GM12878 (cell line): ENCODE measurements around the gene MRTFA.

Source experiments
- CEBPB ChIP-seq, 2 experiments: fragments of 150-350 bp in 1 of 2; IDR thresholded peaks; 2 replicates each; pipeline ENCODE4 v1.6.1; 2012 to 2014; ENCODE audit warnings: low read depth in 2 of 2, low read length in 2 of 2, borderline replicate concordance in 1 of 2, inconsistent platforms in 1 of 2
- GABPA ChIP-seq: IDR thresholded peaks from 2 replicates; pipeline ENCODE4 v1.6.1; 2014; ENCODE audit warnings: antibody characterized with exemption, low read depth, mild to moderate bottlenecking, inconsistent platforms
- MEF2A ChIP-seq: IDR thresholded peaks from 2 replicates; pipeline ENCODE4 v1.6.1; 2011; ENCODE audit warnings: low read depth, mild to moderate bottlenecking, low read length, moderate library complexity; ENCODE audit not compliant: insufficient read depth
- POLR2A ChIP-seq: IDR thresholded peaks from 2 replicates; pipeline ENCODE4 v1.6.1; 2011; ENCODE audit warnings: low read depth, mild to moderate bottlenecking, low read length
- RAD21 ChIP-seq: IDR thresholded peaks from 2 replicates; pipeline ENCODE4 v1.6.1; 2011; ENCODE audit warnings: mild to moderate bottlenecking, low read depth, low read length, moderate library complexity; ENCODE audit not compliant: insufficient read depth
- SMAD1 ChIP-seq: fragments of 450-650 bp; IDR thresholded peaks from 2 replicates; pipeline ENCODE4 v1.6.1; 2018; ENCODE audit warnings: mild to moderate bottlenecking, low read depth; ENCODE audit not compliant: partially characterized antibody
- YBX1 ChIP-seq: fragments of 450-650 bp; IDR thresholded peaks from 2 replicates; pipeline ENCODE4 v1.6.1; 2016; ENCODE audit warnings: antibody characterized with exemption
- YY1 ChIP-seq: IDR thresholded peaks from 2 replicates; pipeline ENCODE4 v1.6.1; 2011; ENCODE audit warnings: low read depth, mild to moderate bottlenecking, low read length
- ZNF217 ChIP-seq: fragments of 450-650 bp; IDR thresholded peaks from 2 replicates; pipeline ENCODE4 v1.6.1; 2017; ENCODE audit warnings: antibody characterized with exemption, mild to moderate bottlenecking
- TF ChIP-seq, protein P1 (sequence below), 3 experiments: IDR thresholded peaks in 2 of 3; conservative IDR thresholded peaks in 1 of 3; 2 replicates each; pipeline ENCODE4 v1.5.1; 2011; ENCODE audit warnings: low read depth in 3 of 3, low read length in 3 of 3, mild to moderate bottlenecking in 3 of 3, control low read depth in 2 of 3, moderate library complexity in 2 of 3, inconsistent platforms in 1 of 3, mixed read lengths in 1 of 3; ENCODE audit not compliant: control insufficient read depth in 2 of 3, insufficient read depth in 1 of 3; ENCODE audit errors: extremely low read depth in 1 of 3
- TF ChIP-seq, protein P2 (sequence below): fragments of 450-650 bp; IDR thresholded peaks from 2 replicates; pipeline ENCODE4 v1.6.1; 2017; ENCODE audit warnings: mild to moderate bottlenecking
- TF ChIP-seq, protein P3 (sequence below): fragments of 450-650 bp; IDR thresholded peaks from 2 replicates; pipeline ENCODE4 v1.6.1; 2014; ENCODE audit warnings: mild to moderate bottlenecking
- TF ChIP-seq, protein P4 (sequence below): IDR thresholded peaks from 2 replicates; pipeline ENCODE4 v1.6.1; 2012; ENCODE audit warnings: low read depth, low read length, improper control_type of control experiment

DNA sequence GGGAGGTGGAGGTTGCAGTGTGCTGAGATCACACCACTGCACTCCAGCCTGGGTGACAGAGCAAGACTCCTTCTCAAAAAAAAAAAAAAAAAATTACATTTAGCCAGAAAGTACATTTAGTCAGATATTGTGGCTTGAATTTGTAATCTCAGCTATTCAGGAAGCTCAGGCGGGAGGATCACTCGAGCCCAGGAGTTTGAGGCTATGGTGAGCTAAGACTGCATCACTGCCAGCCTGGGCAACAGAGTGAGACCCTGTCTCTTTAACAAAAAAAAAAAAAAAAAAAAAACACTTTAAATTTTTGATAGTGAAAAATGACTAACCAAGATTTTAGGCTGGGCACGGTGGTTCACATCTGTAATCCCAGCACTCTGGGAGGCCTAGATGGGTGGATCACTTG, 27.3 kb downstream of the MRTFA start:
- TF ChIP-seq SMAD1 (no peak), YBX1 (no peak), MEF2A (no peak), POLR2A (no peak), ZNF217 (no peak), CEBPB (IDR thresholded peaks at IDR 0.05; ENCODE audit: borderline replicate concordance in 1 of 2, low read depth in 2 of 2, low read length in 2 of 2) (no peak), RAD21 (no peak), YY1 (no peak), GABPA (no peak)
- TF ChIP-seq, protein P1, sequence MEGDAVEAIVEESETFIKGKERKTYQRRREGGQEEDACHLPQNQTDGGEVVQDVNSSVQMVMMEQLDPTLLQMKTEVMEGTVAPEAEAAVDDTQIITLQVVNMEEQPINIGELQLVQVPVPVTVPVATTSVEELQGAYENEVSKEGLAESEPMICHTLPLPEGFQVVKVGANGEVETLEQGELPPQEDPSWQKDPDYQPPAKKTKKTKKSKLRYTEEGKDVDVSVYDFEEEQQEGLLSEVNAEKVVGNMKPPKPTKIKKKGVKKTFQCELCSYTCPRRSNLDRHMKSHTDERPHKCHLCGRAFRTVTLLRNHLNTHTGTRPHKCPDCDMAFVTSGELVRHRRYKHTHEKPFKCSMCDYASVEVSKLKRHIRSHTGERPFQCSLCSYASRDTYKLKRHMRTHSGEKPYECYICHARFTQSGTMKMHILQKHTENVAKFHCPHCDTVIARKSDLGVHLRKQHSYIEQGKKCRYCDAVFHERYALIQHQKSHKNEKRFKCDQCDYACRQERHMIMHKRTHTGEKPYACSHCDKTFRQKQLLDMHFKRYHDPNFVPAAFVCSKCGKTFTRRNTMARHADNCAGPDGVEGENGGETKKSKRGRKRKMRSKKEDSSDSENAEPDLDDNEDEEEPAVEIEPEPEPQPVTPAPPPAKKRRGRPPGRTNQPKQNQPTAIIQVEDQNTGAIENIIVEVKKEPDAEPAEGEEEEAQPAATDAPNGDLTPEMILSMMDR (IDR thresholded peaks at IDR 0.05 in 2 of 3, conservative IDR thresholded peaks at IDR 0.05 in 1 of 3; ENCODE audit: control insufficient read depth in 2 of 3, extremely low read depth in 1 of 3, insufficient read depth in 1 of 3, low read depth in 3 of 3, low read length in 3 of 3) = no peak
- TF ChIP-seq, protein P2, sequence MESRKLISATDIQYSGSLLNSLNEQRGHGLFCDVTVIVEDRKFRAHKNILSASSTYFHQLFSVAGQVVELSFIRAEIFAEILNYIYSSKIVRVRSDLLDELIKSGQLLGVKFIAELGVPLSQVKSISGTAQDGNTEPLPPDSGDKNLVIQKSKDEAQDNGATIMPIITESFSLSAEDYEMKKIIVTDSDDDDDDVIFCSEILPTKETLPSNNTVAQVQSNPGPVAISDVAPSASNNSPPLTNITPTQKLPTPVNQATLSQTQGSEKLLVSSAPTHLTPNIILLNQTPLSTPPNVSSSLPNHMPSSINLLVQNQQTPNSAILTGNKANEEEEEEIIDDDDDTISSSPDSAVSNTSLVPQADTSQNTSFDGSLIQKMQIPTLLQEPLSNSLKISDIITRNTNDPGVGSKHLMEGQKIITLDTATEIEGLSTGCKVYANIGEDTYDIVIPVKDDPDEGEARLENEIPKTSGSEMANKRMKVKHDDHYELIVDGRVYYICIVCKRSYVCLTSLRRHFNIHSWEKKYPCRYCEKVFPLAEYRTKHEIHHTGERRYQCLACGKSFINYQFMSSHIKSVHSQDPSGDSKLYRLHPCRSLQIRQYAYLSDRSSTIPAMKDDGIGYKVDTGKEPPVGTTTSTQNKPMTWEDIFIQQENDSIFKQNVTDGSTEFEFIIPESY = no peak
- TF ChIP-seq, protein P3, sequence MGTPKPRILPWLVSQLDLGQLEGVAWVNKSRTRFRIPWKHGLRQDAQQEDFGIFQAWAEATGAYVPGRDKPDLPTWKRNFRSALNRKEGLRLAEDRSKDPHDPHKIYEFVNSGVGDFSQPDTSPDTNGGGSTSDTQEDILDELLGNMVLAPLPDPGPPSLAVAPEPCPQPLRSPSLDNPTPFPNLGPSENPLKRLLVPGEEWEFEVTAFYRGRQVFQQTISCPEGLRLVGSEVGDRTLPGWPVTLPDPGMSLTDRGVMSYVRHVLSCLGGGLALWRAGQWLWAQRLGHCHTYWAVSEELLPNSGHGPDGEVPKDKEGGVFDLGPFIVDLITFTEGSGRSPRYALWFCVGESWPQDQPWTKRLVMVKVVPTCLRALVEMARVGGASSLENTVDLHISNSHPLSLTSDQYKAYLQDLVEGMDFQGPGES = no peak
- TF ChIP-seq, protein P4, sequence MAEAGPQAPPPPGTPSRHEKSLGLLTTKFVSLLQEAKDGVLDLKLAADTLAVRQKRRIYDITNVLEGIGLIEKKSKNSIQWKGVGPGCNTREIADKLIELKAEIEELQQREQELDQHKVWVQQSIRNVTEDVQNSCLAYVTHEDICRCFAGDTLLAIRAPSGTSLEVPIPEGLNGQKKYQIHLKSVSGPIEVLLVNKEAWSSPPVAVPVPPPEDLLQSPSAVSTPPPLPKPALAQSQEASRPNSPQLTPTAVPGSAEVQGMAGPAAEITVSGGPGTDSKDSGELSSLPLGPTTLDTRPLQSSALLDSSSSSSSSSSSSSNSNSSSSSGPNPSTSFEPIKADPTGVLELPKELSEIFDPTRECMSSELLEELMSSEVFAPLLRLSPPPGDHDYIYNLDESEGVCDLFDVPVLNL = no peak
